ENCODE measurements around the gene H2BK1. TPM values are rescaled to one million over a fixed set of nuclear protein-coding genes. Genes with fewer than 3 reads are reported as not detected.

H2BK1 gene
- total RNA-seq, 1 donor from 2014 or later = not detected

- Histone ChIP-seq H3K4me1 (peaks cover 36% of the 10 kb centered on the region), H3K27me3 (no peaks in the 10 kb centered on the region), H3K9me3 (no peaks in the 10 kb centered on the region), H3K27ac (peak overlapping the region; percentile 94), H3K36me3 (no peaks in the 10 kb centered on the region), H3K4me3 (peak overlapping the region; percentile 61 to 69)
- TF ChIP-seq POLR2A (IDR thresholded peaks at IDR 0.05) (peak in 1 of 2 donors; percentile 21), POLR2AphosphoS5 (IDR thresholded peaks at IDR 0.05; ENCODE audit: insufficient read depth in 1 of 2, low read depth in 1 of 2) (no peak), CTCF (IDR thresholded peaks at IDR 0.05) (no peak)
- intact Hi-C loops (cut with DNase I) = no loop called here
- no peak for DNase-seq (ENCODE audit: extremely low spot score in 2 of 2)
These were observed 42.8 kb upstream of the H2BK1 start for GRCh38 chr7:151252961-151253711.

- no peaks in the 10 kb centered on the region for H3K9me3 ChIP-seq
- no peak for DNase-seq (ENCODE audit: extremely low spot score in 2 of 2)
- peak overlapping the region; percentile 94 for H3K27ac ChIP-seq
- peak overlapping the region; percentile 61 to 69 for H3K4me3 ChIP-seq
- H3K36me3 ChIP-seq = no peaks in the 10 kb centered on the region
- TF ChIP-seq POLR2A (IDR thresholded peaks at IDR 0.05) (no peak), POLR2AphosphoS5 (IDR thresholded peaks at IDR 0.05; ENCODE audit: insufficient read depth in 1 of 2, low read depth in 1 of 2) (no peak), CTCF (IDR thresholded peaks at IDR 0.05) (no peak)
- H3K27me3 ChIP-seq = no peaks in the 10 kb centered on the region
- intact Hi-C loops (cut with DNase I) = no loop called here
- H3K4me1 ChIP-seq = peaks cover 42% of the 10 kb centered on the region
These were observed 42.2 kb upstream of the H2BK1 start for GRCh38 chr7:151252561-151252835.

GRCh38 chr7:151251689-151252560, 41.6 kb upstream of the H2BK1 start:
- TF ChIP-seq POLR2A (IDR thresholded peaks at IDR 0.05) (peak in 1 of 2 donors; percentile 30), CTCF (IDR thresholded peaks at IDR 0.05) (no peak), POLR2AphosphoS5 (IDR thresholded peaks at IDR 0.05; ENCODE audit: insufficient read depth in 1 of 2, low read depth in 1 of 2) (peak in 1 of 2 donors; percentile 78)
- peak overlapping the region; percentile 94 for H3K27ac ChIP-seq
- peak overlapping the region; percentile 61 to 69 for H3K4me3 ChIP-seq
- peaks cover 48% of the 10 kb centered on the region for H3K4me1 ChIP-seq
- no peak for DNase-seq (ENCODE audit: extremely low spot score in 2 of 2)
- intact Hi-C loops (cut with DNase I) = loop anchor here (2.0 kb wide), 1 partner anchor 705 kb away; the partner anchor contains the start of gene GALNTL5
- no peaks in the 10 kb centered on the region for H3K9me3 ChIP-seq
- H3K27me3 ChIP-seq = no peaks in the 10 kb centered on the region
- H3K36me3 ChIP-seq = no peaks in the 10 kb centered on the region

- DNase-seq (ENCODE audit: extremely low spot score in 2 of 2) = no peak
- intact Hi-C loops (cut with DNase I) = loop anchor here (2.0 kb wide), 1 partner anchor 705 kb away; the partner anchor contains the start of gene GALNTL5
- H3K36me3 ChIP-seq = no peaks in the 10 kb centered on the region
- H3K4me1 ChIP-seq = peaks cover 54% of the 10 kb centered on the region
- H3K4me3 ChIP-seq = peak overlapping the region; percentile 61 to 69
- H3K27ac ChIP-seq = peak overlapping the region; percentile 94
- no peaks in the 10 kb centered on the region for H3K27me3 ChIP-seq
- no peak for TF ChIP-seq CTCF (IDR thresholded peaks at IDR 0.05)
- TF ChIP-seq POLR2AphosphoS5 (IDR thresholded peaks at IDR 0.05; ENCODE audit: insufficient read depth in 1 of 2, low read depth in 1 of 2) = no peak
- no peak for TF ChIP-seq POLR2A (IDR thresholded peaks at IDR 0.05)
- no peaks in the 10 kb centered on the region for H3K9me3 ChIP-seq
These were observed 41.0 kb upstream of the H2BK1 start for GRCh38 chr7:151251328-151251688.

Data from vagina (tissue), 2 donors.